HG03378 (cell line): Measurements from ENCODE around the gene FOCAD.

Source experiments
- ATAC-seq: cut with Tn5 transposase; IDR thresholded peaks from one replicate; pipeline ENCODE4 v1.9.1; 2021; ENCODE audit warnings: mild to moderate bottlenecking, moderate library complexity; ENCODE audit not compliant: unreplicated experiment

The FOCAD gene

DNA sequence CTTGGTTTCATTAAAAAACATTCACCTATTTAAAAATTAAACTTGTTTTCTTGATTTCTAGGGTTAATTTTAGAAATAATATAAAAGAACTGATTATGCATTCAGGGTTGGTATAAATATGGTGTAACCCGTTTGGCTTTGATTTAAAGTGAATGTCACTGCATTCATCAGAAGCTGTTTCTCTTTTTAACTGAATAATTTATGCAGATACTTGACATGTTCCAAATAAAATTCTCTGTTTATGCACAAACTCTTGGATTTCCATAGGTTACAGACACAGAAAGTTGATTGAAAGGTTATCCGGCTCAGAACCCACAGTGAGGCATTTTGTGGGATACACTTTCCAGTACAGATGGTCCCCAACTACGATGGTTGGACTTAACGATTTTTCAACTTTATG is 186.1 kb downstream of the FOCAD start:
- ATAC-seq: no peak

- no peak for ATAC-seq
These were observed 188.4 kb downstream of the FOCAD start for GRCh38 chr9:20872340-20872977.

DNA sequence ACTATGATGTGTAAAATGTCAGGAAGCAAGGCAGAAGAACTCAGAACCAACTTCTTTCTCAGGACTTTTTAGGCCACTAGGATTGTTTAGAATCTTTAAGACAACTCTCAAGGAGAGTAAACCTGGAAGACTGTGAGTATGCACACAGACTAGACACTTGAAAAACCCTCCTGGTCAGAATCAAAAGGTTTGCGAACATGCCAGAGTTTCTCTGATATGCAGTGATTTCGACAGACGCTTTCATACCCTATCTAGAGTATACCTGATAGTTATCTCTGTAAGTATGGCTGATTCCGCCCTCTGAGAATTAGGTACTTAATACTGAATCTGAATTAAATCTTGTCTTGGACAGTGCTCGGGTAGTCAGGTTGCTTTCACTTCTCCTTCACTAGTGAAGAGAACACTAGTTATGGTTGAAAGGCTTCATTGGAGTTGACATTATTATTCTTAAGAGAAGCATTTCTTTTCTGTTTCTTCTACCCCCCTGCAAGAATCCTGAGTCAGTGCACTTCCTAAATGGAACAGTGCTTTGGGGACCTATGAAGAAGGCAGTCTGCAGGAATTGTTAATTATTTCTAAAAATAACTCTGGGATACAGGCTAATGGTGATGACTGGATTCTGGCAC is 189.3 kb downstream of the FOCAD start:
- ATAC-seq: no peak

DNA sequence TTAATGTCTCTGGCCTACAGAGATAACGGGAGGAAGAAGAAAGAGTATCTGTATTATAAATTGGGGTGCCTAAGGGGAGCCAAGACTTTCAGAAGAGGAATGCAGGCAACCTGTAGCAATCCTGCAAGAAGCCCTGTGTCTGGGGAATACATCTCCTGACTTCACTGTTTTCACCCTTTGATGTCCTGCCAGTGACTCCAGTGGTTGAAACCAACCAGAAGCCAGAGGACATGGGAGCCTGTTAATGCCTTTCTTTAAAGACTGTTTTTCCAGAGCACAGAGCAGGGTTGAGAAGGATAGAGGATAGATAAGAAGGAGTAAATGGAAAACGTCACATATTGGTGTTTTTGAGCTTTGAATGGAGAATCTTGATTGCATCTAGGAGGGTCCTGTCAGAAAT is 196.2 kb downstream of the FOCAD start:
- no peak for ATAC-seq

GRCh38 chr9:20880675-20881074 is 196.6 kb downstream of the FOCAD start:
- ATAC-seq: no peak

DNA sequence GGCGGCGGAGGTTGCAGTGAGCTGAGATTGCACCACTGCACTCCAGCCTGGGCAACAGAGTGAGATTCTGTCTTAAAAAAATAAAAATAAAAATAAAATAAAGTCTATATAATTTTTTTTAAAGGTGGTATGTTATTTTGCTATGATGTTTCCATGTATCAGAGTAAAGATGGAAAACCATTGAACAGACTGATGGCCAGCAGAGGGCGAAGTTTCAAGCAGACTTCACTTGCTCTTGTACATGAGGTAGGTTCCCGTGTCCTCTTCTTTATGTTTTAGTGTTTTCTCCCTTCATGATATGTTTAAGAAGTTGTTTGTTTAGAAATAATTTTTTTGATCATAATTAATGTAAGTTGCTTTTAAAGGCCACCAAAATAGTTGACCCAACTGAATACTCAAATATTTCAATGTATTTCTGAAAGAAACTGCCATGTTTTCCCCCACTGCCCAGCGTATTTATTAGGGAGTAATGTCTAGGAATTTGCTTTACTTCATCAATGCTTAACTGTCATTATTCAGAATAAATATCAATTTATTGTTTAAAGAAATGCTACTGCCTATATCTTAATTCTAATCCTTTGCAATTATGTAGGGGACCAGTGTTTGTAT is 201.0 kb downstream of the FOCAD start:
- ATAC-seq: peak; percentile 62

DNA sequence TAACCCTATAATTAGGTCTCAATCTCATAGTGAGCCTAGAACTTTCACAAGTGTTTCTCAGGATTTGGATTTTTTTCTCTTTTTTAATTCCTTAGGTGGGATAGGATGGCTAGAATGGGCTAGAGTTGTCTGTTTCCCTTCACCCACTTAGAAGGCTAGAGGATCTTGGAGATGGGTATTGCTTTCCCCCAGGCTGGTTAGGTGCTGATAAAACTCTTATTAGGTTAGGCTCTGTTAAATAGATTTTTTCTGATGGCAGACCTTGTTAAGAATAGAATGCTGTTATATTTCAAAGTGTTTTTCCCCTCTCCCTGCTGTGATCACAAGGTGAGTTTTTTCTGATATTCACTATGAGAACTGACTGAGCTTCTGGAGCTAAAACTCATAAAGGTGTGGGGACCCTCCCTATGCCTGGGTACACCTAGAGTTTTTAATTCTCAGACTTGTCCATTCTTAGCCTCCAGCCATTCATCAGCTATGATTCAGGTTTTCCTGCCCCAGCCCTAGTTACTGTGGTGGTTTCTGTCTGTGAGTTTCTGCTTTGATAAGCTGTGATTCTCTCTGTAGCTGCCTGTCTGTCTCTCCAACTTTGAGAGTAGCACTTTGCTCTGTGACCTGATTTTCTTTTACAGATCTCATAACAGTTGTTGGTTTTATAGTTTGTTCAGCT is 215.0 kb downstream of the FOCAD start:
- no peak for ATAC-seq

DNA sequence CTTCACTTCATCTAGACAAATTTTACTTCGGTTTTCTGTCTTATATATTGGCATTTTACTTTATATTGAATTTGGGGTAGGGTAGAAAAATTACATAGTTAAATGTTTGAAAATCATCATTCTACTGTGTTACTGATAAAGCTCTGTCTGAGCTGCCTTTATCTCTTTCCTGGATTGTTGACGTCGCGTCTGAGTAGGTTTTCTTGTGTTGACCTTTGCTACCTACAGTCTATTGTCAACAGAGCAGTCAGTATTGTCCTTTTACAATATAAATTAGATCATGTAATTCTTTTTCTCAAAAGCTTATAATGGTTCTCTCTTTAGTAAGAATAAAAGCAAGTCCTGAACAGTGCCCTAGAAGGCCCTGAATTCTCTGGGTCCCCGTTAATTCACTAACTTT is 219.2 kb downstream of the FOCAD start:
- ATAC-seq: no peak

- ATAC-seq: no peak
These were observed 220.9 kb downstream of the FOCAD start for GRCh38 chr9:20904995-20905394.

GRCh38 chr9:20906326-20906725 is 222.3 kb downstream of the FOCAD start:
- ATAC-seq: no peak

DNA sequence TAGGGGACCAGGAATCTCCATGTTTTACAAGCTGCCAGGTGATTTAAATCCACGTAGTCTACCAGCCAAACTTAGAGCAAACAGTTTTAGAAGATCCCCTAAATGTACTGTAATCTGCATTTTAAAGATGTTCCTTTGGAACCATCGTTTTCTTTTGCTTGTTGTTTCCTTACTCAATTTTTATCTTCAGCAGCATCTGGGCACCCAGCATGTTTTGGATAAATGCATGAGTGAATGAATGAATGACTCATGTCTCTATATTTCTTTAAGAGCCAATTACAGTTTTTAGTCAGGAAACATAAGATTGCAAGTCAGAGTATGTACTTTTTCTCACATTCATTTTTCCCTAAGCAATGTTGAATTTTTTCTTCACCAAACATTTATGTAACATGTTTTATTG is 224.4 kb downstream of the FOCAD start:
- ATAC-seq: no peak

DNA sequence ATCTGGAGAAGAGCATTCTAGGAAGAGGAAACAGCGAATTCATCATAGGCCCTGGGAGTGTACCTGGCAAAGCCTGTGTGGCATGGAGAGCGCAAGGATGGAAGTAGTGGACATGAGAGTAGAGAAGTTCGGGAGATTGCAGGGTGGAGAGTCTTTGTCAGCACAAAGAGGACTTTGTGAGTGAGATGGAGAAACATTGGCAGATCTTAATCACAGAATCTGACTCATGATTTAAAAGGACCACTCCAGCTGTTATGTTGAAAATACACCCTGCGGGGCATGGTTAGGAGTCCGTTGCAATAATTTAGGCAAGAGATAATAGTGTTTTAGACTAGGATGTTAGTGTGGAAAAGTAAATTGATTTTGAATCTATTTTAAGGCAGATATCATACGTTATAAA is 230.5 kb downstream of the FOCAD start:
- ATAC-seq: no peak

- ATAC-seq: no peak
These were observed 237.3 kb downstream of the FOCAD start for GRCh38 chr9:20921362-20921761.

DNA sequence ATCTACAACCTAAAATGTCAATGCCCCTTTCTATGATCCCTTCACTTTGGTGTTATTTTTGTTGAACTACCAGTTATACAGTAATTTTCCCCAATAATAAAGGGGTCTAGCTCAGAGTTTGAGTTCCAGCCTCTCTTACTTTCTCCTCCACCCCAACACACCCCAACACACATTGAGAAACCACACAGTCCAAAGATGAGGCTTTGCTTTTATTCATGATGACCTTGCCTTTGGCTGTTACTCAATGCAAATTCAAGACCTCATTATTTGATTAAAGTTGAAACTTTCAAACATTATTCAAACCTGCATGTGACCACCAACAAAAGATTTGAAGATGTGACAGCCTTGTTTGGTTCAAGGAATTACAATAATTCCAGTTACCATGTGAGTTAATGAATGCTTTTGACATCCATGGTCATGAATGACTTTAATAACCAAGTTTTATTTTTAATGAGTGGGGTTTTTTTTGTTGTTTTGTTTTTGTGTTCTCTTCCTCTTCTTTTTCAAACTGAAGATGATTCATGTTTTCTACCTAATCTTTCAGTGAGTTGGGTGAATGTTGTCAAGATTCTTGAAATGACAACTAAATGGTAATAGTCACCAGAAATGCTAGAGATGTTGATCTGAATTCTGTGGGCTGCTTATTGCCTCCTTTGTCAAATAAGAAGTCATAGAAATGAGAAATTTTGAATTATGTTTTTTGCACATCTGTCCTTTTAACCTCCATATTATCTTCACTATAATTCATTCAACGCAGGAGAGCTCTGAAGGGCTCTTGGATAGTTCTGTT is 241.4 kb downstream of the FOCAD start:
- no peak for ATAC-seq

GRCh38 chr9:20929276-20929675 is 245.2 kb downstream of the FOCAD start:
- ATAC-seq: no peak

GRCh38 chr9:20930836-20931235 is 246.8 kb downstream of the FOCAD start:
- ATAC-seq: no peak

GRCh38 chr9:20940447-20941173 is 256.6 kb downstream of the FOCAD start:
- ATAC-seq: peak; percentile 20

- ATAC-seq: peak; percentile 97
These were observed 257.2 kb downstream of the FOCAD start for GRCh38 chr9:20941174-20941690.

DNA sequence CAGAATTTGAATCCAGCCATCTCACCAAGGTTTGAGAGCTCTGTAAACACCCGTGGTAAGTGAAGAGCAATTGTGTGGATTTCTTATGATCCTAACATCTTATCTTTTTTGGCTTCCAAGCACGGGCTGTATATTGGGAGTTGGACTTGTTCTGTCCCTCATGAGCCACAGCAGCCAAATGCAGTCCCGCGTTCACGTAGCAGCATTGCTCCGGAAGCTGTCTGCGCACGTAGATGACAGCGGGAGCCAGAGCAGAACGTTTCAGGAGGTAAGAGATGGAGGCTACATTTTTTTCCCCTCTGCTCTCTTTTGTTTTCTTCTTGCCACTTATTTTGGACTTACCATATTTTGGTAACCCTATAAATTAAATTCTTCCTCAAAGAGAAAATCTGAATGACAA is 260.4 kb downstream of the FOCAD start:
- no peak for ATAC-seq

GRCh38 chr9:20945269-20945668 is 261.2 kb downstream of the FOCAD start:
- ATAC-seq: no peak
